Prostate gland (tissue), 2 donors: Measurements from ENCODE around the gene NGEF. TPM values are rescaled to one million over a fixed set of nuclear protein-coding genes. Genes with fewer than 3 reads are reported as not detected.

Experiments used
- DNase-seq: peaks from one replicate; pipeline ENCODE4 v3.0.0-alpha.2; 2019; ENCODE audit warnings: low spot score
- H3K27ac ChIP-seq, 2 donors: fragments of 200-600 bp; sonication (generic); 2 replicates each; pipeline ENCODE4 v1.5.1; 2017 to 2019
- H3K27me3 ChIP-seq: fragments of 200-600 bp; sonication (generic); replicated peaks from 2 replicates; pipeline ENCODE4 v1.5.1; 2019; ENCODE audit not compliant: insufficient read depth
- H3K36me3 ChIP-seq, 2 donors: fragments of 200-600 bp; sonication (generic); 1 replicate in 1 of 2; 2 replicates in 1 of 2; pipeline versions ENCODE4 v1.5.1 to v1.8.1; 2017 to 2019
- H3K4me1 ChIP-seq: fragments of 200-600 bp; sonication (generic); replicated peaks from 2 replicates; pipeline ENCODE4 v1.5.1; 2019
- H3K4me3 ChIP-seq, 2 donors: fragments of 200-600 bp; sonication (generic); 2 replicates each; pipeline ENCODE4 v1.5.1; 2017 to 2019
- H3K9me3 ChIP-seq: fragments of 200-600 bp; sonication (generic); 2 replicates; pipeline ENCODE4 v1.5.1; 2017
- CTCF ChIP-seq, 4 experiments: fragments of 200-600 bp in 2 of 4; fragments of 450-650 bp in 2 of 4; sonication (generic) in 2 of 4; IDR thresholded peaks; 1 replicate in 3 of 4; 2 replicates in 1 of 4; pipeline ENCODE4 v1.5.1; 2016 to 2019; ENCODE audit warnings: antibody characterized with exemption in 4 of 4, mild to moderate bottlenecking in 2 of 4, moderate library complexity in 2 of 4
- POLR2A ChIP-seq: fragments of 450-650 bp; IDR thresholded peaks from one replicate; pipeline ENCODE4 v1.6.1; 2016; ENCODE audit warnings: antibody characterized with exemption, mild to moderate bottlenecking
- POLR2AphosphoS5 ChIP-seq: sonication (generic); formaldehyde crosslinking; IDR thresholded peaks from one replicate; pipeline ENCODE4 v1.6.1; 2017; ENCODE audit warnings: antibody characterized with exemption
- WGBS: methylation state at CpG from one replicate; pipeline ENCODE4 v1.1.5; 2018; 5-methylcytosine and 5-hydroxymethylcytosine counted together
- intact Hi-C: fragments of 100-400 bp; cut with DNase I; formaldehyde crosslinking; loops from one replicate; pipeline ENCODE4 v1.14.2; 2022
- total RNA-seq, 2 donors: library from RNA; depleted of rRNA; stranded (reverse); fragments of >200 nt; gene quantifications; one replicate each; pipeline ENCODE4 v1.1.0, GENCODE V29; 2016

The NGEF gene
- total RNA-seq, 2 donors from 2014 or later, result 2.0 to 19.0 TPM

GRCh38 chr2:233011268-233011650 lies 1.8 kb downstream of the NGEF start:
- Histone ChIP-seq H3K27me3 (no peaks in the 10 kb centered on the region), H3K4me3 (no peak overlapping the region), H3K27ac (no peak overlapping the region), H3K9me3 (no peaks in the 10 kb centered on the region), H3K4me1 (no peaks in the 10 kb centered on the region), H3K36me3 (no peaks in the 10 kb centered on the region)
- DNase-seq, result no peak
- intact Hi-C loops, result no loop called here
- TF ChIP-seq POLR2A (no peak), CTCF (IDR thresholded peaks at IDR 0.05) (no peak), POLR2AphosphoS5 (no peak)
- 93% methylated on average over 6 of the region's 6 CpGs for WGBS

GRCh38 chr2:233010569-233011267 lies 2.3 kb downstream of the NGEF start:
- H3K4me3 ChIP-seq, result no peak overlapping the region
- intact Hi-C loops, result no loop called here
- H3K9me3 ChIP-seq, result no peaks in the 10 kb centered on the region
- H3K36me3 ChIP-seq, result no peaks in the 10 kb centered on the region
- no peaks in the 10 kb centered on the region for H3K4me1 ChIP-seq
- TF ChIP-seq POLR2AphosphoS5, result no peak
- no peak for TF ChIP-seq POLR2A
- TF ChIP-seq CTCF (IDR thresholded peaks at IDR 0.05), result no peak
- no peak overlapping the region for H3K27ac ChIP-seq
- WGBS, result 95% methylated on average over 9 of the region's 9 CpGs
- H3K27me3 ChIP-seq, result no peaks in the 10 kb centered on the region
- no peak for DNase-seq

- Histone ChIP-seq H3K4me3 (no peak overlapping the region), H3K4me1 (no peaks in the 10 kb centered on the region), H3K36me3 (no peaks in the 10 kb centered on the region), H3K27ac (no peak overlapping the region), H3K9me3 (no peaks in the 10 kb centered on the region), H3K27me3 (no peaks in the 10 kb centered on the region)
- TF ChIP-seq POLR2AphosphoS5 (no peak), CTCF (IDR thresholded peaks at IDR 0.05) (no peak), POLR2A (no peak)
- no peak for DNase-seq
- intact Hi-C loops, result no loop called here
- WGBS, result 88% methylated on average over 3 of the region's 3 CpGs
These were observed 3.4 kb downstream of the NGEF start for GRCh38 chr2:233009661-233010060.

GRCh38 chr2:233007739-233008138 lies 5.3 kb downstream of the NGEF start:
- no peak for TF ChIP-seq CTCF (IDR thresholded peaks at IDR 0.05)
- no peak for TF ChIP-seq POLR2A
- TF ChIP-seq POLR2AphosphoS5, result no peak
- 75% methylated on average over 3 of the region's 3 CpGs for WGBS
- H3K4me1 ChIP-seq, result no peaks in the 10 kb centered on the region
- no peaks in the 10 kb centered on the region for H3K9me3 ChIP-seq
- no peak for DNase-seq
- intact Hi-C loops, result no loop called here
- H3K4me3 ChIP-seq, result no peak overlapping the region
- no peak overlapping the region for H3K27ac ChIP-seq
- H3K27me3 ChIP-seq, result no peaks in the 10 kb centered on the region
- H3K36me3 ChIP-seq, result no peaks in the 10 kb centered on the region

GRCh38 chr2:233007270-233007669 lies 5.8 kb downstream of the NGEF start:
- Histone ChIP-seq H3K36me3 (no peaks in the 10 kb centered on the region), H3K4me3 (no peak overlapping the region), H3K27me3 (no peaks in the 10 kb centered on the region), H3K27ac (no peak overlapping the region), H3K4me1 (no peaks in the 10 kb centered on the region), H3K9me3 (no peaks in the 10 kb centered on the region)
- TF ChIP-seq POLR2A (no peak), CTCF (IDR thresholded peaks at IDR 0.05) (no peak), POLR2AphosphoS5 (no peak)
- DNase-seq, result no peak
- intact Hi-C loops, result no loop called here
- 80% methylated on average over 7 of the region's 7 CpGs for WGBS
